H1 (cell line): ENCODE measurements around the gene HNRNPH3. TPM values are rescaled to one million over a fixed set of nuclear protein-coding genes. Genes with fewer than 3 reads are reported as not detected.

Source experiments
- CTCF ChIA-PET: fragments of 300-600 bp; sonication (Branson Sonifier 250); formaldehyde crosslinking; loops from one replicate; lab custom pipeline; 2021; ENCODE audit not compliant: partially characterized antibody; lab: Charles Lee
- POLR2A ChIA-PET: fragments of 300-600 bp; sonication (Branson Sonifier 250); formaldehyde crosslinking; loops from one replicate; lab custom pipeline; 2021; ENCODE audit warnings: inconsistent platforms; ENCODE audit not compliant: partially characterized antibody; lab: Charles Lee
- DNase-seq, 2 experiments: peaks; one replicate each; pipeline versions ENCODE4 v3.0.0 to v3.0.0-alpha.2; 2010 to 2022; ENCODE audit warnings: low spot score in 2 of 2, low read depth in 1 of 2, mixed read lengths in 1 of 2
- FAIRE-seq: peaks from 2 replicates; lab custom pipeline; 2011; peaks lifted over from hg19 to GRCh38; lab: Jason Lieb, UNC
- H2AFZ ChIP-seq: 2 replicates; pipeline ENCODE4 v1.8.1; 2012; ENCODE audit warnings: low read length, inconsistent platforms
- H2AK5ac ChIP-seq: 2 replicates; pipeline ENCODE4 v1.6.1; 2013; ENCODE audit warnings: low read depth, low read length
- H2BK120ac ChIP-seq: replicated peaks from 2 replicates; pipeline ENCODE3; 2013; ENCODE audit warnings: low read depth, low read length, inconsistent platforms
- H2BK12ac ChIP-seq: 2 replicates; pipeline ENCODE4 v1.6.1; 2013; ENCODE audit warnings: low read depth, low read length
- H2BK15ac ChIP-seq: 2 replicates; pipeline ENCODE4 v1.6.1; 2013; ENCODE audit warnings: low read length
- H2BK20ac ChIP-seq: 2 replicates; pipeline ENCODE4 v1.6.1; 2013; ENCODE audit warnings: low read length
- H2BK5ac ChIP-seq: 2 replicates; pipeline ENCODE4 v1.6.1; 2013; ENCODE audit warnings: low read depth, low read length
- H3K14ac ChIP-seq: 2 replicates; pipeline ENCODE4 v1.6.1; 2013; ENCODE audit warnings: inconsistent platforms; ENCODE audit not compliant: insufficient read length
- H3K18ac ChIP-seq: 2 replicates; pipeline ENCODE4 v1.6.1; 2013; ENCODE audit warnings: low read length; ENCODE audit errors: extremely low read depth
- H3K23ac ChIP-seq: 2 replicates; pipeline ENCODE4 v1.6.1; 2013; ENCODE audit warnings: inconsistent platforms; ENCODE audit not compliant: insufficient read length
- H3K23me2 ChIP-seq: 2 replicates; pipeline ENCODE4 v1.6.1; 2013; ENCODE audit warnings: low read depth, low read length
- H3K27ac ChIP-seq: 2 replicates; pipeline ENCODE4 v1.6.1; 2011; ENCODE audit warnings: low read depth, low read length, inconsistent platforms
- H3K27me3 ChIP-seq, 4 experiments: replicated peaks in 1 of 4; 1 replicate in 1 of 4; 2 replicates in 3 of 4; pipeline versions ENCODE4 v1.6.1 to v1.8.1; 2011 to 2013; ENCODE audit warnings: low read length in 3 of 4, mild to moderate bottlenecking in 3 of 4, inconsistent platforms in 2 of 4, mixed read lengths in 2 of 4, moderate library complexity in 1 of 4; ENCODE audit not compliant: control insufficient read depth in 3 of 4, insufficient read depth in 3 of 4; ENCODE audit errors: extremely low read depth in 1 of 4
- H3K36me3 ChIP-seq, 4 experiments: 2 replicates each; pipeline versions ENCODE4 v1.6.1 to v1.8.1; 2011 to 2013; ENCODE audit warnings: mild to moderate bottlenecking in 4 of 4, low read length in 3 of 4, moderate library complexity in 2 of 4, control low read depth in 1 of 4, inconsistent platforms in 1 of 4; ENCODE audit not compliant: insufficient read depth in 4 of 4, control insufficient read depth in 2 of 4
- H3K4ac ChIP-seq: replicated peaks from 2 replicates; pipeline ENCODE3; 2013; ENCODE audit warnings: low read length, low read depth, mixed read lengths, inconsistent platforms; ENCODE audit not compliant: insufficient read length
- H3K4me1 ChIP-seq, 4 experiments: replicated peaks in 1 of 4; 1 replicate in 1 of 4; 2 replicates in 3 of 4; pipeline versions ENCODE4 v1.6.1 to v1.8.1; 2011 to 2013; ENCODE audit warnings: low read length in 3 of 4, inconsistent platforms in 2 of 4, mixed read lengths in 1 of 4; ENCODE audit not compliant: insufficient read depth in 4 of 4, control insufficient read depth in 3 of 4
- H3K4me2 ChIP-seq, 2 experiments: 2 replicates each; pipeline versions ENCODE4 v1.6.1 to v1.8.1; 2011 to 2013; ENCODE audit warnings: low read depth in 2 of 2, low read length in 2 of 2, control low read depth in 1 of 2, inconsistent platforms in 1 of 2, mild to moderate bottlenecking in 1 of 2; ENCODE audit not compliant: insufficient read depth in 1 of 2
- H3K4me3 ChIP-seq, 4 experiments: fragments of 200-600, 300-600 bp in 1 of 4; sonication (generic), shearing (Covaris generic), sonication (Bioruptor Twin) in 1 of 4; 2 replicates each; pipeline versions ENCODE4 v1.5.1 to v1.8.1; 2011 to 2016; ENCODE audit warnings: low read length in 4 of 4, low read depth in 3 of 4, control low read depth in 2 of 4, inconsistent platforms in 2 of 4, mild to moderate bottlenecking in 2 of 4, mixed read lengths in 1 of 4, moderate library complexity in 1 of 4; ENCODE audit not compliant: insufficient read depth in 2 of 4; ENCODE audit errors: extremely low read depth in 1 of 4
- H3K56ac ChIP-seq: replicated peaks from 2 replicates; pipeline ENCODE3; 2013; ENCODE audit warnings: low read depth, mild to moderate bottlenecking, mixed read lengths, low read length, inconsistent platforms; ENCODE audit not compliant: insufficient read length
- H3K79me1 ChIP-seq: 2 replicates; pipeline ENCODE4 v1.6.1; 2013; ENCODE audit warnings: low read depth, low read length, control low read depth
- H3K79me2 ChIP-seq, 2 experiments: 2 replicates each; pipeline versions ENCODE4 v1.6.1 to v1.8.1; 2012 to 2013; ENCODE audit warnings: low read length in 2 of 2, mild to moderate bottlenecking in 2 of 2, inconsistent platforms in 1 of 2; ENCODE audit not compliant: insufficient read depth in 2 of 2, control insufficient read depth in 1 of 2
- H3K9ac ChIP-seq, 4 experiments: replicated peaks in 1 of 4; 1 replicate in 1 of 4; 2 replicates in 3 of 4; pipeline versions ENCODE4 v1.6.1 to v1.8.1; 2011 to 2013; ENCODE audit warnings: low read depth in 3 of 4, low read length in 3 of 4, control low read depth in 2 of 4, mild to moderate bottlenecking in 2 of 4, moderate library complexity in 2 of 4, inconsistent platforms in 1 of 4; ENCODE audit errors: extremely low read depth in 1 of 4
- H3K9me3 ChIP-seq, 2 experiments: 2 replicates each; pipeline versions ENCODE4 v1.6.1 to v1.8.1; 2012 to 2013; ENCODE audit warnings: mild to moderate bottlenecking in 2 of 2, moderate library complexity in 2 of 2, control low read depth in 1 of 2, inconsistent platforms in 1 of 2, low read depth in 1 of 2, low read length in 1 of 2, mixed read lengths in 1 of 2; ENCODE audit not compliant: insufficient read depth in 2 of 2
- H4K20me1 ChIP-seq, 2 experiments: replicated peaks in 1 of 2; 2 replicates each; pipeline versions ENCODE3 to v1.8.1; 2011 to 2013; ENCODE audit warnings: inconsistent platforms in 2 of 2, low read length in 2 of 2, mild to moderate bottlenecking in 1 of 2; ENCODE audit not compliant: insufficient read depth in 2 of 2, control insufficient read depth in 1 of 2
- H4K5ac ChIP-seq: 2 replicates; pipeline ENCODE4 v1.6.1; 2013; ENCODE audit warnings: low read length, low read depth, mixed read lengths, inconsistent platforms; ENCODE audit not compliant: insufficient read length
- H4K8ac ChIP-seq: 2 replicates; pipeline ENCODE4 v1.8.0; 2013; ENCODE audit warnings: mild to moderate bottlenecking, moderate library complexity, low read length, inconsistent platforms; ENCODE audit not compliant: insufficient read depth; ENCODE audit errors: extremely low read depth
- H4K91ac ChIP-seq: replicated peaks from 2 replicates; pipeline ENCODE3; 2013; ENCODE audit warnings: low read length, mixed read lengths, inconsistent platforms; ENCODE audit not compliant: insufficient read length
- ASH2L ChIP-seq: fragments of 200-600, 300-600 bp; sonication (generic); IDR thresholded peaks from one replicate; pipeline ENCODE4 v1.7.1; 2017; ENCODE audit warnings: low read length
- CBX5 ChIP-seq: fragments of 300-800, 300-1000 bp; sonication (generic); IDR thresholded peaks from 2 replicates; pipeline ENCODE4 v1.7.1; 2016; ENCODE audit warnings: antibody characterized with exemption, low read length, low read depth
- CEBPB ChIP-seq: IDR thresholded peaks from 2 replicates; pipeline ENCODE4 v1.6.1; 2012; ENCODE audit warnings: low read depth, low read length
- CHD1 ChIP-seq: IDR thresholded peaks from 2 replicates; pipeline ENCODE4 v1.6.1; 2012; ENCODE audit warnings: low read depth, low read length, improper control_type of control experiment
- GABPA ChIP-seq: IDR thresholded peaks from 2 replicates; pipeline ENCODE4 v1.6.1; 2011; ENCODE audit warnings: mild to moderate bottlenecking, low read length, moderate library complexity, borderline replicate concordance; ENCODE audit not compliant: insufficient read depth
- HDAC2 ChIP-seq, 2 experiments: fragments of 300-600 bp in 1 of 2; sonication (generic) in 1 of 2; IDR thresholded peaks; 2 replicates each; pipeline ENCODE4 v1.6.1; 2011 to 2012; ENCODE audit warnings: low read depth in 2 of 2, low read length in 2 of 2, mild to moderate bottlenecking in 2 of 2, moderate library complexity in 2 of 2, borderline replicate concordance in 1 of 2, inconsistent platforms in 1 of 2
- KDM5A ChIP-seq: fragments of 200-600 bp; IDR thresholded peaks from 2 replicates; pipeline ENCODE4 v1.7.1; 2012; ENCODE audit warnings: mild to moderate bottlenecking, low read length, inconsistent platforms, mixed read lengths
- PHF8 ChIP-seq: fragments of 200-600 bp; sonication (generic); conservative IDR thresholded peaks from 2 replicates; pipeline ENCODE4 v1.7.1; 2012; ENCODE audit warnings: low read depth, mild to moderate bottlenecking, inconsistent platforms, low read length, moderate library complexity
- RFX5 ChIP-seq: IDR thresholded peaks from 2 replicates; pipeline ENCODE4 v1.6.1; 2011; ENCODE audit warnings: low read depth, low read length, improper control_type of control experiment, borderline replicate concordance
- SAP30 ChIP-seq: fragments of 300-600 bp; sonication (generic); IDR thresholded peaks from 2 replicates; pipeline ENCODE4 v1.7.1; 2012; ENCODE audit warnings: low read length, moderate library complexity, mild to moderate bottlenecking, inconsistent platforms; ENCODE audit not compliant: insufficient read depth, insufficient replicate concordance
- SIX5 ChIP-seq: IDR thresholded peaks from 2 replicates; pipeline ENCODE4 v1.6.1; 2011; ENCODE audit warnings: mild to moderate bottlenecking, low read depth, low read length
- TAF1 ChIP-seq: IDR thresholded peaks from 2 replicates; pipeline ENCODE4 v1.6.1; 2011; ENCODE audit warnings: mild to moderate bottlenecking, low read depth, low read length
- TCF12 ChIP-seq: IDR thresholded peaks from 2 replicates; pipeline ENCODE4 v1.6.1; 2011; ENCODE audit warnings: low read depth, mild to moderate bottlenecking, low read length
- WGBS, 2 experiments: shearing (Covaris generic) in 1 of 2; methylation state at CpG; one replicate each; pipeline versions ENCODE4 v1.1.6 to v1.1.7; 2013 to 2015; ENCODE audit warnings: low lambda C conversion rate in 2 of 2, mixed read lengths in 2 of 2, inconsistent platforms in 1 of 2, low coverage in 1 of 2, missing lambda C conversion rate in 1 of 2; ENCODE audit not compliant: insufficient replicate concordance in 2 of 2, insufficient coverage in 1 of 2, insufficient read length in 1 of 2; ENCODE audit errors: extremely low coverage in 1 of 2, missing lambda C conversion rate in 1 of 2; 5-methylcytosine and 5-hydroxymethylcytosine counted together
- polyA plus RNA-seq, 7 experiments: library from polyadenylated mRNA; depleted of rRNA in 3 of 7; stranded (reverse) in 5 of 7; unstranded in 2 of 7; fragments of >200 nt in 5 of 7; fragments of 200-250 nt in 2 of 7; gene quantifications; 1 replicate in 5 of 7; 2 replicates in 1 of 7; 4 replicates in 1 of 7; pipeline versions ENCODE4 v1.2.1 to v1.2.3, GENCODE V29; 2011 to 2013; ENCODE audit warnings: missing spikeins in 2 of 7, mixed read lengths in 2 of 7
- total RNA-seq: library from RNA; stranded (reverse); fragmentation: NEBNext Ultra II Directional; extraction: Animal tissue kit (Norgen Biotek cat#: 25700); gene quantifications from 2 replicates; pipeline ENCODE4 v1.2.1, GENCODE V29; 2021
- TF ChIP-seq, protein P1 (sequence below): IDR thresholded peaks from 2 replicates; pipeline ENCODE4 v1.6.1; 2012; ENCODE audit warnings: inconsistent platforms

The HNRNPH3 gene
- total and polyA plus RNA-seq, 2 of the 8 experiments (the other 6 are each of a cell fraction or from before 2014, with no cell fraction given): 63.2 to 230 TPM

DNA sequence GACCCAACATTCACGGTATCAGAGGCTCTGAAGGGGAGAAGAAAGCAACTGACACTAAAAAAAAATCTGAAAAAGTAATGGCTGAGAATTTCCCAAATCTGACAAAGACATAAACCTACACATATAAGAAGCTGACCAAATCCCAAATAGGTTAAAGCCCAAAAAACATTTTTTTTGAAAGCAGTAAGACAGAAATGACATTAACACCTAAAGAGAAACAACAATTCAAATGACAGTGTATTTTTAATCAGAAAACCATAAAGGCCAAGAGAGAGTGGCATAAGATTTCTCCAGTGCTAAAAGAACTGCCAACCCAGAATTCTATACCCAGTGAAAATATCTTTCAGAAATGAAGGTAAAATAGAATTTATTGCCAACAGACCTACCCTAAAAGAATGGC lies 39.7 kb downstream of the HNRNPH3 start:
- H4K91ac ChIP-seq: no peak overlapping the region
- no peak overlapping the region for H2BK120ac ChIP-seq
- ChIA-PET POLR2A (interaction anchor here (1.5 kb wide), 1 partner anchor 39 kb away, joined by 4 read pairs; the partner anchor contains the start of genes HNRNPH3 and PBLD), CTCF (interaction anchor here (0.6 to 2.0 kb wide), 4 partner anchors 9 to 25 kb away, joined by 3 to 8 read pairs (median 6); no protein-coding TSS in a partner anchor)
- H3K18ac ChIP-seq: no peak overlapping the region
- WGBS, 2 experiments: 100% methylated on average over 1 of the region's 1 CpG; no CpG with 5 or more reads in 1 of the 2 experiments
- no peak overlapping the region for H2BK20ac ChIP-seq
- H2BK5ac ChIP-seq: no peak overlapping the region
- H3K4ac ChIP-seq: no peak overlapping the region
- H4K20me1 ChIP-seq: no peaks in the 10 kb centered on the region
- H2AFZ ChIP-seq: no peak overlapping the region
- H3K36me3 ChIP-seq: peaks cover 0 to 16% (median under 1%) of the 10 kb centered on the region in 4 experiments; a peak in 2 of 8 replicates
- DNase-seq (no peak), FAIRE-seq (no peak)
- no peaks in the 10 kb centered on the region for H3K27me3 ChIP-seq
- H3K4me1 ChIP-seq: no peaks in the 10 kb centered on the region
- no peak overlapping the region for H3K9ac ChIP-seq
- H3K23ac ChIP-seq: no peak overlapping the region
- H3K79me2 ChIP-seq: no peaks in the 10 kb centered on the region
- H3K23me2 ChIP-seq: no peaks in the 10 kb centered on the region
- H3K9me3 ChIP-seq: peaks cover 6 to 9% of the 10 kb centered on the region in 2 experiments; a peak in 2 of 4 replicates
- no peak overlapping the region for H3K4me3 ChIP-seq
- no peak overlapping the region for H4K5ac ChIP-seq
- no peak overlapping the region for H2AK5ac ChIP-seq
- H3K56ac ChIP-seq: no peak overlapping the region
- no peaks in the 10 kb centered on the region for H3K79me1 ChIP-seq
- no peak overlapping the region for H3K4me2 ChIP-seq
- no peak overlapping the region for H3K14ac ChIP-seq
- no peak overlapping the region for H2BK15ac ChIP-seq
- H2BK12ac ChIP-seq: no peak overlapping the region
- H4K8ac ChIP-seq: no peak overlapping the region
- no peak overlapping the region for H3K27ac ChIP-seq
- no peak for TF ChIP-seq CEBPB
- TF ChIP-seq TAF1: no peak
- no peak for TF ChIP-seq KDM5A
- no peak for TF ChIP-seq PHF8
- no peak for TF ChIP-seq GABPA
- TF ChIP-seq CHD1: no peak
- TF ChIP-seq ASH2L: no peak
- TF ChIP-seq CBX5: no peak
- TF ChIP-seq TCF12: no peak
- TF ChIP-seq HDAC2 (IDR thresholded peaks at IDR 0.05; ENCODE audit: borderline replicate concordance in 1 of 2, low read depth in 2 of 2, low read length in 2 of 2): no peak
- no peak for TF ChIP-seq RFX5
- no peak for TF ChIP-seq SAP30
- no peak for TF ChIP-seq SIX5
- TF ChIP-seq, protein P1, sequence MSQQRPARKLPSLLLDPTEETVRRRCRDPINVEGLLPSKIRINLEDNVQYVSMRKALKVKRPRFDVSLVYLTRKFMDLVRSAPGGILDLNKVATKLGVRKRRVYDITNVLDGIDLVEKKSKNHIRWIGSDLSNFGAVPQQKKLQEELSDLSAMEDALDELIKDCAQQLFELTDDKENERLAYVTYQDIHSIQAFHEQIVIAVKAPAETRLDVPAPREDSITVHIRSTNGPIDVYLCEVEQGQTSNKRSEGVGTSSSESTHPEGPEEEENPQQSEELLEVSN: no peak
